NCI-H2196 treated with DMSO at 0.1 percent for 48 hours (cell line): ENCODE measurements around the gene LDLRAD4.

Experiments
- DNase-seq: peaks from one replicate; lab custom pipeline; 2025; ENCODE audit not compliant: unreplicated experiment; lab: John Stamatoyannopoulos, UW

Gene LDLRAD4

GRCh38 chr18:13420969-13421686 is 202.6 kb downstream of the LDLRAD4 start:
- DNase-seq = no peak

- no peak for DNase-seq
These were observed 204.1 kb downstream of the LDLRAD4 start for GRCh38 chr18:13422541-13423147.

- DNase-seq = no peak
These were observed 204.8 kb downstream of the LDLRAD4 start for GRCh38 chr18:13423352-13423751.

GRCh38 chr18:13424363-13424762 is 205.8 kb downstream of the LDLRAD4 start:
- DNase-seq = no peak

- no peak for DNase-seq
These were observed 207.0 kb downstream of the LDLRAD4 start for GRCh38 chr18:13425357-13426091.

- no peak for DNase-seq
These were observed 208.8 kb downstream of the LDLRAD4 start for GRCh38 chr18:13427354-13427753.

GRCh38 chr18:13428319-13428718 is 209.8 kb downstream of the LDLRAD4 start:
- DNase-seq = no peak

- DNase-seq = no peak
These were observed 210.5 kb downstream of the LDLRAD4 start for GRCh38 chr18:13429016-13429415.

- no peak for DNase-seq
These were observed 211.4 kb downstream of the LDLRAD4 start for GRCh38 chr18:13429884-13430510.

- DNase-seq = no peak
These were observed 212.1 kb downstream of the LDLRAD4 start for GRCh38 chr18:13430663-13431062.

GRCh38 chr18:13431886-13432285 is 213.3 kb downstream of the LDLRAD4 start:
- DNase-seq = no peak

- DNase-seq = no peak
These were observed 214.6 kb downstream of the LDLRAD4 start for GRCh38 chr18:13433125-13433524.

GRCh38 chr18:13433685-13434084 is 215.1 kb downstream of the LDLRAD4 start:
- DNase-seq = no peak

GRCh38 chr18:13434854-13435253 is 216.3 kb downstream of the LDLRAD4 start:
- DNase-seq = no peak

GRCh38 chr18:13435586-13436333 is 217.2 kb downstream of the LDLRAD4 start:
- DNase-seq = no peak

GRCh38 chr18:13436576-13436975 is 218.0 kb downstream of the LDLRAD4 start:
- no peak for DNase-seq

GRCh38 chr18:13437034-13437433 is 218.5 kb downstream of the LDLRAD4 start:
- DNase-seq = no peak

- DNase-seq = no peak
These were observed 219.4 kb downstream of the LDLRAD4 start for GRCh38 chr18:13437796-13438506.

- no peak for DNase-seq
These were observed 220.0 kb downstream of the LDLRAD4 start for GRCh38 chr18:13438507-13439056.

GRCh38 chr18:13439461-13439860 is 220.9 kb downstream of the LDLRAD4 start:
- no peak for DNase-seq
